ENCODE results near the gene P2RX6.
"Not testable (repeated sequence)": the region's sequence is repeated elsewhere in the genome, so short reads cannot be mapped to it uniquely, and the experiment has no call there.

Gene P2RX6

GRCh38 chr22:21014726-21015465 lies at the start of gene P2RX6:
P2RX6 (plus strand) TSS chr22:21015165; CDS start chr22:21015175, 10 bp downstream.
- peak; percentile 28 to 85 for DNase-seq

- no peak for DNase-seq
Observed at GRCh38 chr22:20965888-20966855, 48.8 kb upstream of the P2RX6 start.

GRCh38 chr22:20966883-20967696 lies 47.9 kb upstream of the P2RX6 start, which contains the start of gene AIFM3:
AIFM3 (plus strand) TSS chr22:20967255; CDS start chr22:20967945, 690 bp downstream.
- DNase-seq, result no peak

GRCh38 chr22:20967697-20968211 lies 47.2 kb upstream of the P2RX6 start:
- DNase-seq, result no peak

- no peak for DNase-seq
Observed at GRCh38 chr22:20968281-20968977, 46.5 kb upstream of the P2RX6 start.

- peak; percentile 44 to 74 for DNase-seq
Observed at GRCh38 chr22:20970939-20971657, 43.9 kb upstream of the P2RX6 start.

- not testable (repeated sequence) for DNase-seq
Observed at GRCh38 chr22:20972014-20972694, 42.8 kb upstream of the P2RX6 start.

- DNase-seq, result no peak
Observed at GRCh38 chr22:20972933-20973577, 41.9 kb upstream of the P2RX6 start.

- DNase-seq, result no peak
Observed at GRCh38 chr22:20973634-20974286, 41.2 kb upstream of the P2RX6 start.

- no peak for DNase-seq
Observed at GRCh38 chr22:20974336-20974955, 40.5 kb upstream of the P2RX6 start.

- DNase-seq, result no peak
Observed at GRCh38 chr22:20975541-20976290, 39.2 kb upstream of the P2RX6 start.

- no peak for DNase-seq
Observed at GRCh38 chr22:20976291-20976877, 38.6 kb upstream of the P2RX6 start.

GRCh38 chr22:20977019-20977418 lies 37.9 kb upstream of the P2RX6 start:
- no peak for DNase-seq

GRCh38 chr22:20977516-20978170 lies 37.3 kb upstream of the P2RX6 start:
- no peak for DNase-seq

GRCh38 chr22:20978419-20978818 lies 36.5 kb upstream of the P2RX6 start:
- DNase-seq, result no peak

GRCh38 chr22:20979243-20979809 lies 35.6 kb upstream of the P2RX6 start:
- no peak for DNase-seq

- DNase-seq, result no peak
Observed at GRCh38 chr22:20979940-20980453, 35.0 kb upstream of the P2RX6 start.
